Measurements from ENCODE around the gene CXCL16. TPM values are rescaled to one million over a fixed set of nuclear protein-coding genes. Genes with fewer than 3 reads are reported as not detected.

Gene CXCL16
- total and polyA plus RNA-seq, 10 of the 15 experiments (the other 5 are each of a cell fraction or from before 2014, with no cell fraction given), result 0.15 to 2.2 (median 0.65) TPM

DNA sequence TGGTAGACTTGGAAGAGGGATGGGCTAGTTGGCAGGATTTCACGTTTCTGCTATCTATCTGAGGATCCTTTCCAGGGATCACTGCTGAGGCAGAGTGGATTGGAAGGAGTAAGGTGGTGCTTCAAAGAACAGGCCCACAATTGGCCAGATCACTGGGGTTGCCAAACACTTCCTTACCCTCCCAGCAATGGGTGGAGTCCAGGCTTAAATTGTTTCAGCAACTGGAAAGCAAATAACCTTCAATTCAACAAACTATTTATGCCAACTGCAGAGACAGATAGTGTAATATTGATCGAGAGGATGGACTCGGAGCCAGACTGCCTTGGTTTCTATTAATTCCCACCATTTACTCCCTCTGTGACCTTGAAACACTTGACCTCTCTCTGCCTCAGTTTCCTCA is 27.2 kb downstream of the CXCL16 start:
- FAIRE-seq, result no peak
- Histone ChIP-seq H3K9ac (ENCODE audit: control insufficient read depth, insufficient read depth, low read length) (no peak overlapping the region), H3K79me2 (ENCODE audit: control insufficient read depth, insufficient read depth, low read length) (peaks cover 19% of the 10 kb centered on the region), H3K4me3 (no peak overlapping the region), H3K27ac (ENCODE audit: control insufficient read depth, insufficient read depth) (no peak overlapping the region), H4K20me1 (ENCODE audit: control insufficient read depth, insufficient read depth) (no peaks in the 10 kb centered on the region), H3K36me3 (ENCODE audit: control insufficient read depth in 2 of 2, insufficient read depth in 2 of 2, low read length in 1 of 2) (peaks cover 4 to 5% of the 10 kb centered on the region in 2 experiments; a peak in 3 of 4 replicates), H3K9me3 (replicated peaks; ENCODE audit: control insufficient read depth, insufficient read depth, low read length) (no peaks in the 10 kb centered on the region; the same call in 2 of the 3 replicates), H3K4me1 (ENCODE audit: control insufficient read depth, insufficient read depth, low read length) (peaks cover 28% of the 10 kb centered on the region), H3K27me3 (replicated peaks in 1 of 2; ENCODE audit: control insufficient read depth in 2 of 2, insufficient read depth in 2 of 2, low read length in 1 of 2) (no peaks in the 10 kb centered on the region), H3K4me2 (ENCODE audit: control insufficient read depth, insufficient read depth) (no peak overlapping the region), H2AFZ (ENCODE audit: control insufficient read depth, low read depth, low read length) (no peak overlapping the region)
- TSS peak; percentile 52 for BruUV-seq (replicated peaks)
- DNase-seq (ENCODE audit: low read depth, low spot score), result no peak
- in situ Hi-C loops (cut with MboI), result loop anchor here (5.0 kb wide), 1 partner anchor 170 kb away; no protein-coding TSS in a partner anchor
- TF ChIP-seq EP300 (IDR thresholded peaks at IDR 0.05; ENCODE audit: borderline replicate concordance in 1 of 2, control insufficient read depth in 1 of 2, low read depth in 2 of 2, low read length in 2 of 2), result no peak
- no peak for TF ChIP-seq CHD2 (IDR thresholded peaks at IDR 0.05; ENCODE audit: borderline replicate concordance, low read depth, low read length)
- TF ChIP-seq NFYB (IDR thresholded peaks at IDR 0.05; ENCODE audit: insufficient read depth, low read depth, low read length), result 0 out of 2 replicates have a peak, but pooled peaks have one; percentile 9
- CTCF ChIA-PET, result interaction anchor here (1.8 kb wide), 1 partner anchor 191 kb away, joined by 5 read pairs; the partner anchor contains the start of gene CHRNE
- ATAC-seq, result no peak
- SMC1A ChIA-PET (ENCODE audit: uncharacterized antibody, unreplicated experiment), result interaction anchor here (1.3 to 2.1 kb wide), 2 partner anchors 10 to 15 kb away, joined by 4 to 7 read pairs; no protein-coding TSS in a partner anchor
- WGBS (ENCODE audit: insufficient coverage, insufficient replicate concordance, low lambda C conversion rate, missing lambda C conversion rate), result 97% methylated on average over 3 of the region's 3 CpGs
- RAD21 ChIA-PET (ENCODE audit: unreplicated experiment), result interaction anchor here (1.1 kb wide), 1 partner anchor 20 kb away, joined by 3 read pairs; no protein-coding TSS in a partner anchor
- POLR2A ChIA-PET, result interaction anchor here (0.9 to 3.9 kb wide), 4 partner anchors 10 to 108 kb away, joined by 3 to 23 read pairs (median 6); partner anchors contain the start of genes MED11 and PELP1
- intact Hi-C loops (cut with micrococcal nuclease; ENCODE audit: unreplicated experiment), result loop anchor here (5.0 kb wide), 1 partner anchor 75 kb away; the partner anchor contains the start of genes GLTPD2 and VMO1

- CTCF ChIA-PET, result interaction anchor here (1.2 to 1.8 kb wide), 2 partner anchors 21 to 191 kb away, joined by 3 to 5 read pairs; partner anchors contain the start of gene CHRNE
- H3K36me3 ChIP-seq (ENCODE audit: control insufficient read depth in 2 of 2, insufficient read depth in 2 of 2, low read length in 1 of 2), result peaks cover 0 to 2% of the 10 kb centered on the region in 2 experiments; a peak in 3 of 4 replicates
- peak overlapping the region; percentile 66 for H3K27ac ChIP-seq (ENCODE audit: control insufficient read depth, insufficient read depth)
- DNase-seq (ENCODE audit: low read depth, low spot score) (no peak), ATAC-seq (no peak), FAIRE-seq (peak; percentile 44)
- no peaks in the 10 kb centered on the region for H3K27me3 ChIP-seq (replicated peaks in 1 of 2; ENCODE audit: control insufficient read depth in 2 of 2, insufficient read depth in 2 of 2, low read length in 1 of 2)
- 49% methylated on average over 6 of the region's 6 CpGs for WGBS (ENCODE audit: insufficient coverage, insufficient replicate concordance, low lambda C conversion rate, missing lambda C conversion rate)
- intact Hi-C loops (cut with micrococcal nuclease; ENCODE audit: unreplicated experiment), result loop anchor here (2.0 to 5.0 kb wide), 2 partner anchors 76 to 177 kb away; partner anchors contain the start of genes GLTPD2 and VMO1
- peak overlapping the region; percentile 85 for H3K9ac ChIP-seq (ENCODE audit: control insufficient read depth, insufficient read depth, low read length)
- peaks cover 28% of the 10 kb centered on the region for H3K4me1 ChIP-seq (ENCODE audit: control insufficient read depth, insufficient read depth, low read length)
- H2AFZ ChIP-seq (ENCODE audit: control insufficient read depth, low read depth, low read length), result peak overlapping the region; percentile 84
- POLR2A ChIA-PET, result interaction anchor here (1.6 to 3.9 kb wide), 3 partner anchors 9 to 19 kb away, joined by 4 to 23 read pairs (median 7); partner anchors contain the start of genes MED11 and PELP1
- in situ Hi-C loops (cut with MboI), result loop anchor here (5.0 kb wide), 1 partner anchor 171 kb away; no protein-coding TSS in a partner anchor
- BruUV-seq (replicated peaks), result no TSS peak
- peak overlapping the region; percentile 96 for H3K4me2 ChIP-seq (ENCODE audit: control insufficient read depth, insufficient read depth)
- RAD21 ChIA-PET (ENCODE audit: unreplicated experiment), result interaction anchor here (0.6 to 1.1 kb wide), 2 partner anchors 21 to 82 kb away, joined by 3 read pairs; no protein-coding TSS in a partner anchor
- H4K20me1 ChIP-seq (ENCODE audit: control insufficient read depth, insufficient read depth), result no peaks in the 10 kb centered on the region
- peaks cover 19% of the 10 kb centered on the region for H3K79me2 ChIP-seq (ENCODE audit: control insufficient read depth, insufficient read depth, low read length)
- H3K9me3 ChIP-seq (replicated peaks; ENCODE audit: control insufficient read depth, insufficient read depth, low read length), result no peaks in the 10 kb centered on the region; the same call in 2 of the 3 replicates
- SMC1A ChIA-PET (ENCODE audit: uncharacterized antibody, unreplicated experiment), result interaction anchor here (1.2 to 2.8 kb wide), 4 partner anchors 9 to 24 kb away, joined by 3 to 11 read pairs (median 4); partner anchors contain the start of gene MED11
- H3K4me3 ChIP-seq, result peak overlapping the region; percentile 80
- TF ChIP-seq, protein P1, sequence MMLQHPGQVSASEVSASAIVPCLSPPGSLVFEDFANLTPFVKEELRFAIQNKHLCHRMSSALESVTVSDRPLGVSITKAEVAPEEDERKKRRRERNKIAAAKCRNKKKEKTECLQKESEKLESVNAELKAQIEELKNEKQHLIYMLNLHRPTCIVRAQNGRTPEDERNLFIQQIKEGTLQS (IDR thresholded peaks at IDR 0.05; ENCODE audit: borderline replicate concordance, extremely low read depth, low read depth, low read length), result no peak
- no peak for TF ChIP-seq FOS (IDR thresholded peaks at IDR 0.05; ENCODE audit: borderline replicate concordance, extremely low read depth, insufficient read length)
- TF ChIP-seq HDGF (IDR thresholded peaks at IDR 0.05), result no peak
- no peak; the same call in 1 of the 2 replicates for TF ChIP-seq SPI1 (IDR thresholded peaks at IDR 0.05; ENCODE audit: borderline replicate concordance, insufficient read depth, low read depth, low read length)
- TF ChIP-seq SRF (IDR thresholded peaks at IDR 0.05; ENCODE audit: low read depth in 2 of 2, low read length in 2 of 2), result no peak
- TF ChIP-seq SUPT20H (IDR thresholded peaks at IDR 0.05; ENCODE audit: borderline replicate concordance, control insufficient read depth, low read depth, low read length), result no peak
- TF ChIP-seq PBX3 (IDR thresholded peaks at IDR 0.05; ENCODE audit: insufficient replicate concordance, low read depth, low read length), result no peak
- TF ChIP-seq EED (IDR thresholded peaks at IDR 0.05; ENCODE audit: low read depth), result peak; percentile 52; the same call in 1 of the 2 replicates
- no peak for TF ChIP-seq RB1 (IDR thresholded peaks at IDR 0.05; ENCODE audit: borderline replicate concordance)
Observed at GRCh38 chr17:4711661-4712181, 28.0 kb downstream of the CXCL16 start.

Data from GM12878 (cell line).